ENCODE measurements around the gene SENP1. TPM values are rescaled to one million over a fixed set of nuclear protein-coding genes. Genes with fewer than 3 reads are reported as not detected.

Gene SENP1
- total and polyA plus RNA-seq, 12 donors = 2.1 to 10.7 (median 8.5) TPM

GRCh38 chr12:48008950-48009349, 96.9 kb downstream of the SENP1 start:
- H3K36me3 ChIP-seq = no peaks in the 10 kb centered on the region
- intact Hi-C loops (cut with DNase I) = loop anchor here in 1 of 10 donors (5.0 kb wide), 1 partner anchor 38 kb away; no protein-coding TSS in a partner anchor
- H3K4me1 ChIP-seq = peaks cover 0 to 14% (median 10%) of the 10 kb centered on the region in 9 donors
- no peak overlapping the region for H3K4me3 ChIP-seq
- ATAC-seq (no peak), DNase-seq (no peak)
- TF ChIP-seq CTCF (IDR thresholded peaks at IDR 0.05) = no peak
- H3K27me3 ChIP-seq = peaks cover 14 to 72% (median 51%) of the 10 kb centered on the region in 7 donors
- WGBS, 2 donors = 71 to 90% methylated on average over 4 of the region's 4 CpGs
- H3K9me3 ChIP-seq = no peaks in the 10 kb centered on the region
- no peak overlapping the region for H3K27ac ChIP-seq

DNA sequence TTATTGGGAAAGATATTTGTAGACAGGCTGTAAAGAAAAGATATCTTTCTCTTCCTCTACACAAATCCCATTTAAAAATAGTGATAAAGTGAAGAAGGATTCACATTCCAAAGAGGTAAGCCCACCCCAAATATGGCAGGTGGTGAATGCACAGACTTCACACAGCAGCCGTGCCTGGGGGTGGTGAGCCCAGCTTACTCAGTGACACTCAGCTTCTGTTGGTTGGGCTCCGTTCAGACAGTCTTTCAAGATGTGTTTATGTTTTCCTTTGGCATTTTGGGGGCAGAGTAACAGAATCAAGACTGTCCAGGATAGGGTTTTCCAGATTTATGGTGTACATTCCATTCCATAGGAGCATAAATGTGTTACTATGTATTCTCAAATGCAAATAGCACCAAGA, 97.5 kb downstream of the SENP1 start:
- 49 to 51% methylated on average over 2 of the region's 2 CpGs for WGBS, 2 donors
- DNase-seq (no peak), ATAC-seq (no peak)
- Histone ChIP-seq H3K36me3 (no peaks in the 10 kb centered on the region), H3K27ac (no peak overlapping the region), H3K9me3 (no peaks in the 10 kb centered on the region), H3K4me1 (peaks cover 1 to 20% (median 16%) of the 10 kb centered on the region in 9 donors), H3K27me3 (peaks cover 16 to 78% (median 57%) of the 10 kb centered on the region in 7 donors), H3K4me3 (no peak overlapping the region)
- no peak for TF ChIP-seq CTCF (IDR thresholded peaks at IDR 0.05)
- intact Hi-C loops (cut with DNase I) = loop anchor here in 1 of 10 donors (5.0 kb wide), 1 partner anchor 39 kb away; no protein-coding TSS in a partner anchor

DNA sequence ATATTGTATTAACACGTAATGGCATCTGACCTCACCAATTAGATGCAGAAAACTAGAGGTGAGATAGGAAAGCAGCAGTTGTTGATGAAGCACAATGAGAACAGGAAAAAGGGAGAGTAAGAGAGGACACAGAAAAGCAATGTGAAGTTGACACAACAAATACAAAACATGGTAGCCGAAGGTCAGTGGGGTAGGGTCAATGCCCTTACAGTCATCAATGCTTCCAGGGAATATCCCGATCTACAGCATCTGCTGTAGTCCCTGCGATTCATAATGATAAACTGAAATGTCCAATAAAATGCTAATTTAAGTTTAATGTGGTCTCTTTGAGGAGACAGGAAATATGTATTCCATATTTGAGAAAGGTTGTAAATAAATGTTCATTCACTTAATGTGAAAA, 98.7 kb downstream of the SENP1 start:
- TF ChIP-seq CTCF (IDR thresholded peaks at IDR 0.05) = no peak
- no peak for ATAC-seq
- H3K36me3 ChIP-seq = no peaks in the 10 kb centered on the region

DNA sequence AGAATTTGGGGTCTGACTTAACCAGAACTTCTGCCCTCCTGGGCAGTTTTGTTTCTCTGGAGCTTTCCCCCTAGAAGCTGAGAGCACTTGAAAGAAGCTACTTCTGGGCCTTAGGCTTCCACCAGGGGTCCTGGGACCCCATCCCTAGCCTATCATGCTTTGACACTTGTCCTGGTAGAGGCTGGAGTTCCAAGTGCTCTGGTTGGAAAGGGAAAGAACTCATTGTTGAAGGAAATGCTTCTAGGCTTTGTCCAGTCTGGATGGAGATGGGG, 100.2 kb downstream of the SENP1 start:
- Histone ChIP-seq H3K36me3 (no peaks in the 10 kb centered on the region), H3K4me3 (no peak overlapping the region), H3K9me3 (no peaks in the 10 kb centered on the region), H3K27ac (no peak overlapping the region), H3K27me3 (peaks cover 16 to 91% (median 68%) of the 10 kb centered on the region in 7 donors), H3K4me1 (peaks cover 7 to 45% (median 42%) of the 10 kb centered on the region in 9 donors)
- intact Hi-C loops (cut with DNase I) = loop anchor here in 1 of 10 donors (5.0 kb wide), 1 partner anchor 42 kb away; no protein-coding TSS in a partner anchor
- DNase-seq (no peak), ATAC-seq (no peak)
- no peak for TF ChIP-seq CTCF (IDR thresholded peaks at IDR 0.05)

More for the DNA sequence above, 98.7 kb downstream of the SENP1 start:
- H3K27me3 ChIP-seq = peaks cover 16 to 89% (median 69%) of the 10 kb centered on the region in 7 donors
- no peak overlapping the region for H3K27ac ChIP-seq
- intact Hi-C loops (cut with DNase I) = loop anchor here in 1 of 10 donors (5.0 kb wide), 1 partner anchor 40 kb away; no protein-coding TSS in a partner anchor
- WGBS, 2 donors = 87 to 93% methylated on average over 4 of the region's 4 CpGs
- H3K9me3 ChIP-seq = no peaks in the 10 kb centered on the region
- peaks cover 4 to 31% (median 28%) of the 10 kb centered on the region in 9 donors for H3K4me1 ChIP-seq
- H3K4me3 ChIP-seq = no peak overlapping the region
- no peak for DNase-seq

Measured in heart right ventricle (tissue), 16 donors.